Adrenal gland (tissue), 12 donors: ENCODE measurements around the gene SLC41A1. TPM values are rescaled to one million over a fixed set of nuclear protein-coding genes. Genes with fewer than 3 reads are reported as not detected.

Experiments
- DNase-seq, 7 donors: peaks; one replicate each; pipeline ENCODE4 v3.0.0-alpha.2; 2019 to 2020
- H3K27ac ChIP-seq, 5 donors: fragments of 200-600 bp; sonication (generic) in 4 of 5; 1 replicate in 3 of 5; 2 replicates in 2 of 5; pipeline versions ENCODE4 v1.5.1 to v1.8.0; 2016 to 2020; ENCODE audit warnings: mild to moderate bottlenecking in 1 of 5
- H3K27me3 ChIP-seq: fragments of 200-600 bp; 2 replicates; pipeline ENCODE4 v1.8.0; 2021
- H3K36me3 ChIP-seq, 2 donors: fragments of 200-600 bp; replicated peaks in 1 of 2; 1 replicate in 1 of 2; 2 replicates in 1 of 2; pipeline versions ENCODE4 v1.5.1 to v1.8.0; 2018 to 2022
- H3K4me1 ChIP-seq, 2 donors: fragments of 200-600 bp; replicated peaks in 1 of 2; 1 replicate in 1 of 2; 2 replicates in 1 of 2; pipeline versions ENCODE4 v1.5.1 to v1.8.0; 2018 to 2021
- H3K4me3 ChIP-seq, 4 donors: fragments of 200-600 bp; sonication (generic) in 3 of 4; one replicate each; pipeline ENCODE4 v1.5.1; 2016 to 2018
- H3K9me3 ChIP-seq, 3 donors: fragments of 200-600 bp; sonication (generic) in 1 of 3; replicated peaks in 1 of 3; 1 replicate in 2 of 3; 2 replicates in 1 of 3; pipeline versions ENCODE4 v1.5.1 to v1.8.0; 2016 to 2021
- POLR2A ChIP-seq, 2 donors: fragments of 450-650 bp; IDR thresholded peaks; one replicate each; pipeline ENCODE4 v1.6.1; 2017; ENCODE audit warnings: antibody characterized with exemption in 2 of 2, mild to moderate bottlenecking in 2 of 2, moderate library complexity in 1 of 2
- WGBS, 4 donors: extraction: QIAGEN DNeasy Blood & Tissue Kit in 2 of 4; methylation state at CpG; one replicate each; pipeline versions ENCODE4 v1.1.5 to v1.1.7; 2013 to 2017; 5-methylcytosine and 5-hydroxymethylcytosine counted together
- intact Hi-C, 2 donors: fragments of 100-400 bp; cut with DNase I; formaldehyde crosslinking; loops; one replicate each; pipeline versions ENCODE4 v1.14.1 to v1.15.0; 2022 to 2023
- polyA plus RNA-seq, 3 donors: library from polyadenylated mRNA; stranded (reverse); fragments of 200-250 nt in 2 of 3; fragments of 350-450 nt in 1 of 3; fragmentation: Illumina TruSeq in 1 of 3; extraction: RNeasy Lipid Tissue Mini Kit (QIAGEN cat#74804) in 1 of 3; gene quantifications; one replicate each; pipeline ENCODE4 v1.2.3, GENCODE V29; 2013 to 2014
- total RNA-seq, 9 donors: library from RNA; depleted of rRNA in 4 of 9; stranded (reverse); fragments of >200 nt in 4 of 9; fragments of 120-200 nt in 1 of 9; fragmentation: NEBNext Ultra II Directional in 1 of 9; extraction: Animal tissue kit (Norgen Biotek cat#: 25700) in 1 of 9; gene quantifications; one replicate each; pipeline versions ENCODE4 v1.1.0 to v1.2.4, GENCODE V29; 2013 to 2023
- TF ChIP-seq, protein P1 (sequence below), 6 experiments: fragments of 450-650 bp in 4 of 6; fragments of 200-600 bp in 2 of 6; sonication (generic) in 1 of 6; IDR thresholded peaks; 1 replicate in 5 of 6; 2 replicates in 1 of 6; pipeline versions ENCODE4 v1.5.1 to v1.8.0; 2016 to 2021; ENCODE audit warnings: antibody characterized with exemption in 6 of 6, mild to moderate bottlenecking in 2 of 6, moderate library complexity in 1 of 6
- donor health status: healthy with polysubstance abuse.
- donor health status: Bipolar disorder and iron deficiency.
- donor health status: DM: yes; HTN: yes; CAD: no.
- donor health status: DM: no; HTN: no; CAD: no.
- donor health status: DM: no; HTN: no; CAD: no.
- donor health status: DM: yes; HTN: yes; CAD: no.

SLC41A1 gene
- total and polyA plus RNA-seq, 12 donors: 8.9 to 143 (median 34.0) TPM

- intact Hi-C loops: no loop called here
- Histone ChIP-seq H3K4me3 (peak within 1 kb of the TSS; percentile 21 to 87 (median 61)), H3K27me3 (no peaks in the 10 kb centered on the region), H3K36me3 (peaks cover 0 to 5% of the 10 kb centered on the region in 2 donors), H3K9me3 (no peaks in the 10 kb centered on the region), H3K27ac (peak within 1 kb of the TSS in 3 of 5 donors; percentile 19 to 75 (median 36)), H3K4me1 (peaks cover 0 to 11% of the 10 kb centered on the region in 2 donors)
- TF ChIP-seq POLR2A (IDR thresholded peaks at IDR 0.05): peak in 1 of 2 donors; percentile 27
- TF ChIP-seq, protein P1, sequence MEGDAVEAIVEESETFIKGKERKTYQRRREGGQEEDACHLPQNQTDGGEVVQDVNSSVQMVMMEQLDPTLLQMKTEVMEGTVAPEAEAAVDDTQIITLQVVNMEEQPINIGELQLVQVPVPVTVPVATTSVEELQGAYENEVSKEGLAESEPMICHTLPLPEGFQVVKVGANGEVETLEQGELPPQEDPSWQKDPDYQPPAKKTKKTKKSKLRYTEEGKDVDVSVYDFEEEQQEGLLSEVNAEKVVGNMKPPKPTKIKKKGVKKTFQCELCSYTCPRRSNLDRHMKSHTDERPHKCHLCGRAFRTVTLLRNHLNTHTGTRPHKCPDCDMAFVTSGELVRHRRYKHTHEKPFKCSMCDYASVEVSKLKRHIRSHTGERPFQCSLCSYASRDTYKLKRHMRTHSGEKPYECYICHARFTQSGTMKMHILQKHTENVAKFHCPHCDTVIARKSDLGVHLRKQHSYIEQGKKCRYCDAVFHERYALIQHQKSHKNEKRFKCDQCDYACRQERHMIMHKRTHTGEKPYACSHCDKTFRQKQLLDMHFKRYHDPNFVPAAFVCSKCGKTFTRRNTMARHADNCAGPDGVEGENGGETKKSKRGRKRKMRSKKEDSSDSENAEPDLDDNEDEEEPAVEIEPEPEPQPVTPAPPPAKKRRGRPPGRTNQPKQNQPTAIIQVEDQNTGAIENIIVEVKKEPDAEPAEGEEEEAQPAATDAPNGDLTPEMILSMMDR (IDR thresholded peaks at IDR 0.05): peak in 1 of 6 experiments; percentile 5
- DNase-seq: peak; percentile 75 to 90 (median 83)
- WGBS, 4 donors: 0 to 1% (median 1%) methylated on average over 18 to 40 of the region's 40 CpGs
These were observed 37.8 kb downstream of the SLC41A1 start, which contains the start of gene RAB29 for GRCh38 chr1:205775015-205775716. Gene RAB29, minus strand, starts transcription at chr1:205775482. Its CDS starts 526 bp downstream, at chr1:205774956.

- TF ChIP-seq POLR2A (IDR thresholded peaks at IDR 0.05): no peak
- TF ChIP-seq, protein P1 (IDR thresholded peaks at IDR 0.05): no peak
- DNase-seq: peak in 2 of 7 donors; percentile 9 to 22
- Histone ChIP-seq H3K4me3 (peak overlapping the region; percentile 21 to 87 (median 61)), H3K27ac (peak overlapping the region in 3 of 5 donors; percentile 19 to 75 (median 27)), H3K4me1 (peaks cover 0 to 11% of the 10 kb centered on the region in 2 donors), H3K36me3 (peaks cover 0 to 5% of the 10 kb centered on the region in 2 donors), H3K27me3 (no peaks in the 10 kb centered on the region), H3K9me3 (no peaks in the 10 kb centered on the region)
- 21 to 37% (median 29%) methylated on average over 21 to 36 of the region's 36 CpGs for WGBS, 4 donors
- intact Hi-C loops: no loop called here
These were observed 38.6 kb downstream of the SLC41A1 start for GRCh38 chr1:205774198-205775014.

DNA sequence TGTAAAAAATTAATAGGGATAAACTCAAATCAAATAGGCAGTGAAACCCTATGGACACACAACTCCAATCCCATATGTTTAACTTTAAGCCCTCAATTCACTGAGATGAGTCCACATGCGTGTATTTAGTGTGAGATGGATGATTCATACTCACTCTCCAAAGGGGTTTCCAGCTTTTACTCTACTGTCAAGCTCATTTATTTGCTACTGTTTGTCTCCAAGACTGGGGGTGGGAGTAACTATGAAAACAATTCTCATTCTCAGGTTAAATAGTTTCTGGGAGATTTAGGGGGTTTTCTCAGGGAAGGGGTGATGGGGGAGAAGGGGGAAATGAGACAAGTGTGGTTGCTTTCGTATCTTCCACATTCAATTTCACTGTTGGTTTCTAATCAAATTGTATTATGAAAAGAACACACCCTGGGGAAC lies 40.4 kb downstream of the SLC41A1 start:
- Histone ChIP-seq H3K9me3 (no peaks in the 10 kb centered on the region), H3K27me3 (no peaks in the 10 kb centered on the region), H3K4me1 (peaks cover 0 to 11% of the 10 kb centered on the region in 2 donors), H3K27ac (no peak overlapping the region), H3K36me3 (peaks cover 0 to 5% of the 10 kb centered on the region in 2 donors), H3K4me3 (no peak overlapping the region)
- no peak for DNase-seq
- intact Hi-C loops: no loop called here
- WGBS, 4 donors: 85 to 98% (median 92%) methylated on average over 2 of the region's 2 CpGs
- TF ChIP-seq POLR2A (IDR thresholded peaks at IDR 0.05): no peak
- TF ChIP-seq, protein P1 (IDR thresholded peaks at IDR 0.05): no peak

GRCh38 chr1:205770618-205771017 lies 42.4 kb downstream of the SLC41A1 start:
- 93 to 94% (median 94%) methylated on average over 4 of the region's 4 CpGs for WGBS, 4 donors
- intact Hi-C loops: no loop called here
- no peak for DNase-seq
- Histone ChIP-seq H3K27ac (no peak overlapping the region), H3K27me3 (no peaks in the 10 kb centered on the region), H3K4me1 (peaks cover 0 to 7% of the 10 kb centered on the region in 2 donors), H3K36me3 (peaks cover 0 to 5% of the 10 kb centered on the region in 2 donors), H3K4me3 (no peak overlapping the region), H3K9me3 (no peaks in the 10 kb centered on the region)
- TF ChIP-seq, protein P1 (IDR thresholded peaks at IDR 0.05): no peak
- TF ChIP-seq POLR2A (IDR thresholded peaks at IDR 0.05): no peak
